Left lung (tissue), 10 donors: ENCODE results near the gene KLRG1. TPM values are rescaled to one million over a fixed set of nuclear protein-coding genes. Genes with fewer than 3 reads are reported as not detected.
A peak's percentile ranks its signal among the peaks of the same experiment; 100 is the strongest.

ENCODE experiments used
- ATAC-seq: fragments of 200-7000 bp; cut with Tn5 transposase; one replicate; pipeline ENCODE4 v1.9.1; 2020; ENCODE audit warnings: moderate library complexity
- DNase-seq, 4 donors: peaks; one replicate each; pipeline ENCODE4 v3.0.0-alpha.2; 2013 to 2020
- H3K27ac ChIP-seq, 2 donors: fragments of 200-600 bp; sonication (generic) in 1 of 2; one replicate each; pipeline versions ENCODE4 v1.5.0 to v1.8.0; 2020 to 2021
- H3K27me3 ChIP-seq, 2 donors: fragments of 200-600 bp; sonication (generic) in 1 of 2; one replicate each; pipeline versions ENCODE4 v1.5.0 to v1.8.0; 2020 to 2021
- H3K36me3 ChIP-seq, 2 donors: fragments of 200-600 bp; sonication (generic) in 1 of 2; one replicate each; pipeline versions ENCODE4 v1.5.0 to v1.8.0; 2020 to 2021
- H3K4me1 ChIP-seq, 2 donors: fragments of 200-600 bp; one replicate each; pipeline ENCODE4 v1.8.0; 2021
- H3K4me3 ChIP-seq, 2 donors: fragments of 200-600 bp; sonication (generic) in 1 of 2; one replicate each; pipeline versions ENCODE4 v1.5.0 to v1.8.0; 2020 to 2021; ENCODE audit warnings: mild to moderate bottlenecking in 1 of 2
- H3K9me3 ChIP-seq, 2 donors: fragments of 200-600 bp; sonication (generic) in 1 of 2; one replicate each; pipeline versions ENCODE4 v1.5.0 to v1.8.0; 2020 to 2021
- CTCF ChIP-seq, 2 donors: fragments of 200-600 bp; sonication (generic) in 1 of 2; IDR thresholded peaks; one replicate each; pipeline versions ENCODE4 v1.5.0 to v1.8.0; 2021; ENCODE audit warnings: antibody characterized with exemption in 2 of 2
- intact Hi-C, 2 donors: fragments of 100-400 bp; cut with DNase I; formaldehyde crosslinking; loops; one replicate each; pipeline versions ENCODE4 v1.11.2 to v1.14.2; 2022
- polyA plus RNA-seq, 6 donors: library from polyadenylated mRNA; unstranded; fragments of 120-200 nt; gene quantifications; one replicate each; pipeline ENCODE4 v1.2.1, GENCODE V29; 2013; ENCODE audit not compliant: insufficient read length in 6 of 6
- total RNA-seq, 2 donors: library from RNA; stranded (reverse); fragmentation: NEBNext Ultra II Directional; extraction: Animal tissue kit (Norgen Biotek cat#: 25700); gene quantifications; one replicate each; pipeline ENCODE4 v1.2.1, GENCODE V29; 2021
- donor health status: DM: no; HTN: yes; CAD: no.
- donor health status: DM: no; HTN: no; CAD: no.

The KLRG1 gene
- total and polyA plus RNA-seq, 8 donors: 1.1 to 3.0 (median 1.9) TPM

- H3K4me1 ChIP-seq: no peaks in the 10 kb centered on the region
- H3K9me3 ChIP-seq: no peaks in the 10 kb centered on the region
- no peak overlapping the region for H3K27ac ChIP-seq
- no peaks in the 10 kb centered on the region for H3K27me3 ChIP-seq
- ATAC-seq (no peak), DNase-seq (no peak)
- no peaks in the 10 kb centered on the region for H3K36me3 ChIP-seq
- no peak for TF ChIP-seq CTCF (IDR thresholded peaks at IDR 0.05)
- intact Hi-C loops: no loop called here
- no peak overlapping the region for H3K4me3 ChIP-seq
Measured at GRCh38 chr12:9047105-9047504, 57.8 kb downstream of the KLRG1 start.

- TF ChIP-seq CTCF (IDR thresholded peaks at IDR 0.05): no peak
- no peaks in the 10 kb centered on the region for H3K36me3 ChIP-seq
- ATAC-seq (no peak), DNase-seq (no peak)
- intact Hi-C loops: no loop called here
- no peaks in the 10 kb centered on the region for H3K9me3 ChIP-seq
- H3K27me3 ChIP-seq: no peaks in the 10 kb centered on the region
- no peak overlapping the region for H3K27ac ChIP-seq
- H3K4me1 ChIP-seq: no peaks in the 10 kb centered on the region
- no peak overlapping the region for H3K4me3 ChIP-seq
Measured at GRCh38 chr12:9048930-9049329, 59.6 kb downstream of the KLRG1 start.

- Histone ChIP-seq H3K27ac (no peak overlapping the region), H3K27me3 (no peaks in the 10 kb centered on the region), H3K9me3 (no peaks in the 10 kb centered on the region), H3K36me3 (no peaks in the 10 kb centered on the region), H3K4me3 (no peak overlapping the region), H3K4me1 (no peaks in the 10 kb centered on the region)
- DNase-seq: peak in 1 of 4 donors; percentile 60
- intact Hi-C loops: no loop called here
- peak; percentile 37 to 47 for TF ChIP-seq CTCF (IDR thresholded peaks at IDR 0.05)
- peak; percentile 75 for ATAC-seq
Measured at GRCh38 chr12:9049520-9050133, 60.3 kb downstream of the KLRG1 start.

GRCh38 chr12:9050521-9051157 lies 61.3 kb downstream of the KLRG1 start:
- DNase-seq: no peak
- H3K4me1 ChIP-seq: no peaks in the 10 kb centered on the region
- H3K36me3 ChIP-seq: no peaks in the 10 kb centered on the region
- intact Hi-C loops: no loop called here
- H3K9me3 ChIP-seq: no peaks in the 10 kb centered on the region
- no peak for ATAC-seq
- H3K4me3 ChIP-seq: no peak overlapping the region
- H3K27ac ChIP-seq: no peak overlapping the region
- no peaks in the 10 kb centered on the region for H3K27me3 ChIP-seq
- no peak for TF ChIP-seq CTCF (IDR thresholded peaks at IDR 0.05)

- no peak for TF ChIP-seq CTCF (IDR thresholded peaks at IDR 0.05)
- H3K4me3 ChIP-seq: no peak overlapping the region
- H3K27me3 ChIP-seq: no peaks in the 10 kb centered on the region
- H3K36me3 ChIP-seq: no peaks in the 10 kb centered on the region
- no peak for ATAC-seq
- intact Hi-C loops: no loop called here
- no peak for DNase-seq
- H3K27ac ChIP-seq: no peak overlapping the region
- no peaks in the 10 kb centered on the region for H3K4me1 ChIP-seq
- H3K9me3 ChIP-seq: no peaks in the 10 kb centered on the region
Measured at GRCh38 chr12:9051158-9051550, 61.8 kb downstream of the KLRG1 start.
